Measurements from ENCODE around the gene CEACAM1.
"Not testable (repeated sequence)": the region's sequence is repeated elsewhere in the genome, so short reads cannot be mapped to it uniquely, and the experiment has no call there.

CEACAM1 gene

GRCh38 chr19:42508892-42509444, 19.3 kb downstream of the CEACAM1 start:
- DNase-seq = no peak

DNA sequence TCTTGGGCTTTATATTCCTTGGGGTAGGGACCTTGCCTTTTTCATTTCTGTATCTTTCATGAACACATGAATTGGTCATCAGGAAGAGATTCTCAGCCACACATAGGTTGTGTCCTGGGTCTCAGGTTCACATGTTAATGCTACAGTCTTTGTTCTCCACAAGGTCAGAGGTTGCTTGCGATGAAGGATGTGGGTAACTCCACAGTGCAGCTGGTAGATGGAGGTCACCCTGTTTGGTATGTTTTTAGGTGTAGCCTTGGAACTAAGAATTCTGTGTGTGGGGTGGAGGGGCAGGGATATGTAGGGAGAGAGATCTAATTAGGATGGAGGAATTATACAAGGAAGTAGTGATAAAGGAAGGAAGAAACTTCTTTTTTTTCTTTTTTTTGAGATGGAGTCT, 23.2 kb downstream of the CEACAM1 start:
- no peak for DNase-seq

DNA sequence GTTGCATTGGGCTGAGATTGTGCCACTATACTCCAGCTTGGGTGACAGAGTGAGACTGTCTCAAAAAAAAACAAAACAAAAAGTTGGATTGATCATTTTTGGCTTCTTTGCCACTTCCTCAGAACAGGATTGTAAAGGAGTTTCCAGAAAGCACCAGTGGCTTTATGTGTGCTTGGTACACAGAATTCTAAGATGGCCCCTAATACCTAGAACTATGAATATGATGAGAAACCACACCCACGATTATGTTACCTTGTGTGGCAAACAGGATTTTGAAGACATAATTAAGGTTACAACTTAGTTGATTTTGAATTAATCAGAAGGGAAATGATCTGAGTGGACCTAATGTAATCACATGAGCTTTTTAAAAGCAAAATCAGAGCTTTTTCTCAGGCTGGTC, 26.5 kb downstream of the CEACAM1 start:
- no peak for DNase-seq

DNA sequence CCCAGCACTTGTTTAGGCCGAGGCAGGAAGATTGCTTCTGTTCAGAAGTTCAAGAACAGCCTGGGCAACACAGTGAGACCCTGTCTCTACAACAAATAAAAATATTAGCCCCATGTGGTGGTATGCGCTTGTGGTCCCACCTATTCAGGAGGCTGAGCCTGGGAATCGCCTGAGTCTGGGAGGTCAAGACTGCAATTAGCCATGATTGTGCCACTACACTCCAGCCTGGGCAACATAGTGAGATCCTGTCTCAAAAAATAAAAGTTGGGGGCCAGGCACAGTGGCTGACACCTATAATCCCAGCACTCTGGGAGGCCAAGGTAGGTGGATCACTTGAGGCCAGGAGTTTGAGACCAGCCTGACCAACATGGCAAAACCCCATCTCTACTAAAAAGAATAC, 27.0 kb downstream of the CEACAM1 start:
- DNase-seq = not testable (repeated sequence)

- no peak for DNase-seq
These were observed 30.0 kb downstream of the CEACAM1 start for GRCh38 chr19:42498169-42498757.

DNA sequence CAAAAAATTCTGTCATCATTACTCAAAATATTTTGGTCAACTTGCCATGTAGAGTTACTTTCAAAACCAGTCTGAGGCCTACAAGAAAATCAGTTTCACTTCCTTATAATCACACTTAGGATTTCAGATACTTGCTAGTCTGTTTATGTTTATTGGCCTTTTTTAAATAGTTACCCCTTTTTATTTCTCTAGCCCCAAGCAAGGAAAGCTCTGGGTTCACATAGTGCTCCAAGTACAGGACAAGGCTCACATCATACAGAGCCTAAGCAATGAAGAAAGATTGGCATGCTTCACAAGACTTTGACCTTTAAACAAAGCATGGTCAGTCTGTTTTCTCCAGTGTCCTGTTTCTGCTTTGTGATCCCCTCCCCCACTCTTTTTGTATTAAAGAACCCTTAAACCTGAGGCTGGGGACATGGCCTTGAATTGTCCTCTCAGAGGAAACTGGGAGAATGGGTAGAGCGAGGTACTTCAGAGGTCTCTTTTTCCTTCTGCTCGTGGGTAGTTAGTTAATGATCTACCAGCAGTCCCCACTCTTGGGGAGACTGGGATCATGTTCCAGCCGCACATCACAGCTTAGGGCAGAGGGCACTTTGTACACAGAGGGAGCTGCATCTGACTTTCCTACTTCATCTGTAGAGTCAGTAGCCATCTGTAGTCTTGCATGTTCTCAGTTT, 30.7 kb downstream of the CEACAM1 start:
- no peak for DNase-seq

DNA sequence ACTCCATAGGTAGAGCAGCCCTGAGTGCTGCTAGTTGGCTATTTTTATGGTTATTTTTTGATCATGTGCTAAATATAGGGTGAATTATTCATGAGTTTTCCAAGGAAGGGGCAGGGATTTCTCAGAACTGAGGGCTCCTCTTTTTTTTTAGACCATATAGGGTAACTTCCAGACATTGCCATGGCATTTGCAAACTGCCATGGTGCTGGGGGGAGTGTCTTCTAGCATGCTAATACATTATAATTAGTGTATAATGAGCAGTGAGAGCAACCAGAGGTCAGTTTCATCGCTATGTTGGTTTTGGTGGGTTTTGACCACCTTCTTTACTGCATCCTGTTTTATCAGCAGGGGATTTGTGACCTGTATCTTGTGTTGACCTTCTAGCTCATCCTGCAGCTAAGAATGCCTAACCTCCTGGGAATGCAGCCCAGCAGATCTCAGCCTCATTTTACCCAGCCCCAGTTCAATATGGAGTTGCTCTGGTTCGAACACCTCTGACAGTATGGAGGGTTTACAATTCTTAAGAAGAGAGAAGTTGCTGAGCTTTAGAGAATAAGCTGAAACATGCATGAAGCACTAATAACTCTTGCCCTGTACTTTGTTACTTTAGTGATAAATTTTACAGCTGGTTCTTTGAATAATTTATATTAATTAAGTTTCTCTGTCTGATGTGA, 31.7 kb downstream of the CEACAM1 start:
- no peak for DNase-seq

GRCh38 chr19:42495663-42496062, 32.6 kb downstream of the CEACAM1 start:
- DNase-seq = no peak

DNA sequence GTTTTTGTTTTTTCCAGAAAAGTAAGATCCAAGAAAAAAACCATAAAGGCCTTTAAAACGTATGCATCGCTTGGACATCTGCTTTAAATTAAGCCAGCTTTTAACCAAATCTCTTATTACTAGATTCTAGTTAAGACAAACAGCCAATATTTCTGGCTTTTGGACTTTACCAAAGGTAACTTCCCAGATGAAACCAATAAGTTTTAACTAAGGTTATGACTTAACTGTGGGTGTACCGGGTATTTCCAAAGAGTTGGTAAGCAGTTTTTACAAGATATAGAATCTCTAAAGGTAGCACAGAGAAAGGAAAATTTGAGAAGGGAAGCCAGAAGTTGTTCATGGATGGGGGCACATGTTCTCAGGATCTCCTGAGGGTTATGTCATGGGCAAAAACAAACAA, 34.0 kb downstream of the CEACAM1 start:
- no peak for DNase-seq

- DNase-seq = no peak
These were observed 39.3 kb downstream of the CEACAM1 start for GRCh38 chr19:42488783-42489521.

DNA sequence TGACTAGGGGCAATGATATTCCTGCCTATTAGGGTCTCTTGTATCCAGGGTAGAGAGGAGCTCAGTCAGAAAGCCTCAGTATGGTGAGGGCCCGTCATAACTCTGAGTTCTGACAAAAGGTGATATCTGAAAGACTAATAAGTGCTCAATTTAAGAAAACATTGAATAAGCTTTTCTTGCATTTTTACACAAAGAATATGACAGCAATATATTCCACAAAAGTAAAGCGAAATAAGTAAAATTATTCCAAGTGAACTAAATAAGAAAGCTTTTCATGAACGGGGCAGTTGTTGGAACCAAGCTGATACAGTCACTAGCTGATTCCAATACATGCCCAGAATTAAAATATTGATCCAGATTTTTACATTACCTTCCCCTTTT, 40.5 kb downstream of the CEACAM1 start:
- no peak for DNase-seq

DNA sequence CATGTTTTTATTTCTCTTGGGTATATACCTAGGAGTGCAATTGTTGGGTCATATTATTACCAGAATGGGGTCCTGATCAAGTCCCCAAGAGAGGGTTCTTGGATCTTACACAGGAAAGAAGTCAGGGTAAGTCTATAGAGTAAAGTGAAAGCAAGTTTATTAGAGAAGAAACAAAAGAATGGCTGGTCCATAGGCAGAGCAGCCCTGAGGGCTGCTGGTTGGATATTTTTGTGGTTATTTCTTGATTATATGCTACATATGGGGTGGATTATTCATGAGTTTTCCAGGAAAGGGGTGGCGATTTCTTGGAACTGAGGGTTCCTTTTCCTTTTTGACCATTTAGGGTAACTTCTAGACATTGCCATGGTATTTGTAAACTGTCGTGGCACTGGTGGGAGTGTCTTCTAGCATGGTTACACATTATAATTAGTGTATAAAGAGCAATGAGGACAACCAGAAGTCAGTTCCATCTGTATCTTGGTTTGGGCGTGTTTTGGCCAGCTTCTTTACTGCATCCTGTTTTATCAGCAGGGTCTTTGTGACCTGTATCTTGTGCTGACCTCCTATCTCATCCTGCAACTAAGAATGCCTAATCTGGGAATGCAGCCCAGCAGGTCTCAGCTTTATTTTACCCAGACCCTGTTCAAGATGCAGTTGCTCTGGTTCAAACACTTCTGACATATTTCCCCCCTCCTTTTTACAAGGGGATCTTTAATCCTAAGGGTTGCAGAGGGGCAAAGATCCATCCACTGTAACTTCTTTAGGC, 41.1 kb downstream of the CEACAM1 start:
- peak; percentile 11 for DNase-seq

GRCh38 chr19:42485036-42485435, 43.2 kb downstream of the CEACAM1 start:
- DNase-seq = not testable (repeated sequence)

DNA sequence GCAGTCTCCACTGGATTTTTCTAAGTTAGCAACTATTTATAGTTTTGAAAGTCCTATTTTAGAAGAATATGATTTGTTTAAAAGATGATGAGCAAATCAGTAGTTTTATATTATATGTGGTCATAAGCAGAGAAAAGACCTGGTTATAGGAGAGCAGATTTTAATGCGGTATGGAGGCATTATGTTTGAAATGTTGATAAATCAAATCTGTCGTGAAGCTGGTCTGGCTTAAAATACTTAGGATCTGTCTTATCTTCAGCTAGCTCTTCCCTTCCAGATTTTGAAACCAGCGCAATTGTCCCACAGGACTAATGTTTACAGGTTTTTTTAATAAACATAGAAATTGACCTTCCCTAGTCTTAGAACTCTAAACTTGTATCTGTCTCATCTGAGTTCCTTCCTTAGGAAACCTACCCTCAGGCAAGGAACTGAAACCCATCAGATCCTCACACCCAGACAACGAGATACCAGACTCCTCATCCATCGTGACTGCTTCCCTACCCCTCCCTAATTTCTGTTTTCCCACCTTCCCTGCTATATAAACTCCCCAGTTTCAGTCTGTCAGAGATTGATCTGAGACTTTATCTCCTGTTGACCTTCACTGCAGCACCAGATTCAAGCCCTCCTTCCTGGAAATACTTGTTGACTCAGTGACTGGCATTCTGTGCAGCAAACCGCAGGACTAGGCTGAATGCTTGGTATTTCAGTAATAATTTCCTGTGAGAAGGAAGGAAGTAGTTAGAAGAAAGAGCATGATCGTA, 47.8 kb downstream of the CEACAM1 start:
- peak; percentile 14 for DNase-seq

GRCh38 chr19:42479736-42480135, 48.5 kb downstream of the CEACAM1 start:
- DNase-seq = no peak

DNA sequence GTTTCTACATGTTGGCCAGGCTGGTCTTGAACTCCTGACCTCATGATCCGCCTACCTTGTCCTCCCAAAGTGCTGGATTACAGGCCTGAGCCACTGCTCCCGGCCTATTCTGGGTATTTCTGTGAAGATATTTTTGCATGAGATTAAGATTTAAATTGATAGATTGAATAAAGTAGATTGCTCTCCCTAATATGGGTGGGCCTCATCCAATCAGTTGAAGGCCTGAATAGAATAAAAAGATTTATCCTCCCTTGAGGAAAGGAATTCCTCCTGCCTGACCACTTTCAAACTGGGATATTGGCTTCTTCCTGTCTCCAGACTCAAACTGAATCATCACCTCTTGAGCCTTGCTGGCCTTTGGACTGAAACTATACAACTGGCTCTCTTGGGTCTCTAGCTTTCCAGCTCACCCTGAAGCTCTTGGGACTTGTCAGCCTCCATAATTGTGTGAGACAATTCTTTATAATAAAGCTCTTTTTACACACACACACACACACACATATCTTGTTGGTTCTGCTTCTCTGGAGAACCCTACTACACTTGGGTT, 49.4 kb downstream of the CEACAM1 start:
- DNase-seq = no peak

DNA sequence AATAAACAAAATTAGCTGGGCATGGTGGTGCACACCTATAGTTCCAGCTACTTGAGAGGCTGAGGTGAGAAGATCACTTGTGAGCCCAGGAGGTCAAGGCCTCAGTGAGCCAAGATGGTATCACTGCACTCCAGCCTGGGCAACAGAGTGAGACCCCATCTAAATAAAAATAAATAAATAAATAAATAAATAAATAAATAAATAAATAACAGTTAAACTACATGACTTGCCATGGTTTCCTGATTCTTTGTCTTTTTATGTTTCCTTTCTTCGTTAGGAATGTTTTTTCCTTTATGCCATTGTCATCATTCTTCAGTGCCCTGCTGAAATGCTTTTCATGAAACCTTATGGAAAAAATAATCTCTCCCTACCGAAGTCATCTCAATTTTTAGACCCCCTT, 50.3 kb downstream of the CEACAM1 start:
- no peak for DNase-seq

DNA sequence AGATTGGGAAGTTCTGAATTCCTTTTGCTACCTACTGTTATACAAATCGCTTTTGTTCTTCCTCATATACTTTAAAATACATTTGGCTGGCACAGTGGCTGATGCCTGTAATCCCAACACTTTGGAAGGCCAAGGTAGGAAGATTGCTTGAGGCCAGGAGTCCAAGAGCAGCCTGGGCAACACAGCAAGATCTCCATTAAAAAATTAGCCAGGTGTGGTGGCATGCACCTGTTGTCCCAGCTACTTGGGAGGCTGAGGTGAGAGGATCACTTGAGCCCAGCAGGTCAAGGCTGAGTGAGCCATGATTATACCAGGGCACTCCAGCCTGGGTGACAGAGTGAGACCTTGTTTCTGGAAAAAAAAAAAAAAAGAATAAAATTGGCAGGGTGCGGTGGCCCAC, 51.2 kb downstream of the CEACAM1 start:
- DNase-seq = no peak

DNA sequence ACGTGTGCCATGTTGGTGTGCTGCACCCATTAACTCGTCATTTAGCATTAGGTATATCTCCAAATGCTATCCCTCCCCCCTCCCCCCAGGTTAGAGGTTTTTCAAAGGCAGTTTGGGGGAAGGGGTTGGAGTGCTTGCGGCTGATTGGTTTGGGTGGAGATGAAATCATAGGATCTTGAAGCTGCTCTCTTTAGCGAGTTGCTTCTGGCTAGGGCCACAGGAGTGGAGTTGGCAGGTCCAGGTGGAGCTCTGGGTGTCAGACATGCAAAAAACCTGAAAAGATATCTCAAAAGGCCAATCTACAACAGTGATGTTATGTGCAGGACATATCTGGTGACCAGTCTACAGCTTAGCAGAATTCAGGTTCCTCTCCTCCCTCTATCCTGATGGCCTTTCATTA, 52.9 kb downstream of the CEACAM1 start:
- no peak for DNase-seq

GRCh38 chr19:42474743-42475142, 53.5 kb downstream of the CEACAM1 start:
- DNase-seq = no peak

- DNase-seq = no peak
These were observed 54.6 kb downstream of the CEACAM1 start for GRCh38 chr19:42473686-42474085.
